Endothelial cell of umbilical vein (primary cell): ENCODE measurements around the gene INPP5A. TPM values are rescaled to one million over a fixed set of nuclear protein-coding genes. Genes with fewer than 3 reads are reported as not detected.

Experiments
- BruUV-seq: library from RNA; stranded (reverse); fragments of 400-500 nt; replicated peaks from 2 replicates; lab custom pipeline; 2021; lab: Mats Ljungman, UMichigan
- CTCF ChIA-PET: fragments of 300-600, 350-600 bp; sonication (Branson Sonifier 250); formaldehyde crosslinking; loops from one replicate; lab custom pipeline; 2021; ENCODE audit warnings: antibody characterized with exemption, inconsistent platforms; lab: Charles Lee
- POLR2A ChIA-PET: fragments of 300-600, 350-600 bp; sonication (Branson Sonifier 250); formaldehyde crosslinking; loops from one replicate; lab custom pipeline; 2021; ENCODE audit warnings: antibody characterized with exemption, inconsistent platforms; lab: Charles Lee
- DNase-seq: peaks from one replicate; pipeline ENCODE4 v3.0.0-alpha.2; 2011; ENCODE audit warnings: low read depth, low spot score
- FAIRE-seq: peaks from 2 replicates; lab custom pipeline; 2011; peaks lifted over from hg19 to GRCh38; lab: Jason Lieb, UNC
- H2AFZ ChIP-seq: 2 replicates; pipeline ENCODE4 v1.6.0; 2012; ENCODE audit warnings: low read depth, low read length, control low read depth, inconsistent platforms
- H3K27ac ChIP-seq: 2 replicates; pipeline ENCODE4 v1.5.1; 2011; ENCODE audit warnings: low read depth, mild to moderate bottlenecking, control low read depth, low read length, moderate library complexity; ENCODE audit not compliant: insufficient read depth
- H3K27me3 ChIP-seq, 2 experiments: 2 replicates each; pipeline versions ENCODE4 v1.6.0 to v1.6.1; 2011; ENCODE audit warnings: low read length in 2 of 2, mixed read lengths in 1 of 2; ENCODE audit not compliant: control insufficient read depth in 2 of 2, insufficient read depth in 2 of 2
- H3K36me3 ChIP-seq, 2 experiments: 2 replicates in 1 of 2; 3 replicates in 1 of 2; pipeline ENCODE4 v1.5.1; 2011; ENCODE audit warnings: low read length in 2 of 2, mild to moderate bottlenecking in 1 of 2, moderate library complexity in 1 of 2; ENCODE audit not compliant: control insufficient read depth in 2 of 2, insufficient read depth in 2 of 2; ENCODE audit errors: extremely low read depth in 1 of 2
- H3K4me1 ChIP-seq: 3 replicates; pipeline ENCODE4 v1.5.1; 2011; ENCODE audit warnings: mild to moderate bottlenecking, low read length; ENCODE audit not compliant: control insufficient read depth, insufficient read depth; ENCODE audit errors: extremely low read depth
- H3K4me2 ChIP-seq: 2 replicates; pipeline ENCODE4 v1.6.1; 2011; ENCODE audit warnings: low read length, control low read depth, mixed read lengths; ENCODE audit not compliant: insufficient read depth
- H3K4me3 ChIP-seq, 3 experiments: fragments of 200-600 bp in 1 of 3; sonication (generic), shearing (Covaris generic) in 1 of 3; replicated peaks in 1 of 3; 2 replicates each; pipeline ENCODE4 v1.5.1; 2011 to 2016; ENCODE audit warnings: control low read depth in 3 of 3, low read length in 3 of 3, mild to moderate bottlenecking in 2 of 3, inconsistent platforms in 1 of 3, low read depth in 1 of 3, moderate library complexity in 1 of 3; ENCODE audit not compliant: insufficient read depth in 1 of 3
- H3K79me2 ChIP-seq: 2 replicates; pipeline ENCODE4 v1.6.0; 2012; ENCODE audit warnings: low read length, inconsistent platforms; ENCODE audit not compliant: control insufficient read depth, insufficient read depth
- H3K9ac ChIP-seq: replicated peaks from 2 replicates; pipeline ENCODE3; 2011; ENCODE audit warnings: low read length, control low read depth; ENCODE audit not compliant: insufficient read depth; ENCODE audit errors: extremely low read depth
- H3K9me1 ChIP-seq: replicated peaks from 3 replicates; pipeline ENCODE4 v1.6.0; 2011; ENCODE audit warnings: mild to moderate bottlenecking, low read length; ENCODE audit not compliant: control insufficient read depth, insufficient read depth; ENCODE audit errors: extremely low read depth
- H3K9me3 ChIP-seq: replicated peaks from 2 replicates; pipeline ENCODE4 v1.5.1; 2012; ENCODE audit warnings: low read length, inconsistent platforms; ENCODE audit not compliant: control insufficient read depth, insufficient read depth
- H4K20me1 ChIP-seq: replicated peaks from 2 replicates; pipeline ENCODE3; 2011; ENCODE audit warnings: mild to moderate bottlenecking, low read length; ENCODE audit not compliant: control insufficient read depth, insufficient read depth; ENCODE audit errors: extremely low read depth
- GATA2 ChIP-seq: IDR thresholded peaks from 2 replicates; pipeline ENCODE4 v1.7.0; 2011; ENCODE audit warnings: low read depth, mild to moderate bottlenecking, moderate library complexity, mixed read lengths, low read length; ENCODE audit not compliant: insufficient read length, insufficient read depth
- POLR2A ChIP-seq: IDR thresholded peaks from 2 replicates; pipeline ENCODE4 v1.6.1; 2012; ENCODE audit warnings: low read depth, mild to moderate bottlenecking, control low read depth, low read length
- POLR2AphosphoS5 ChIP-seq: IDR thresholded peaks from 2 replicates; pipeline ENCODE4 v1.6.1; 2012; ENCODE audit warnings: low read depth, mild to moderate bottlenecking, control low read depth, low read length, moderate library complexity; ENCODE audit not compliant: insufficient read depth
- dilution Hi-C: fragments of 300-500 bp; cut with MboI; formaldehyde crosslinking; loops from one replicate; pipeline ENCODE4 v1.15.0; 2019; ENCODE audit warnings: low sequenced_read_pairs; ENCODE audit not compliant: extremely low pct_ligation_motif_present
- intact Hi-C: fragments of 100-400 bp; cut with micrococcal nuclease; formaldehyde crosslinking; loops from one replicate; pipeline ENCODE4 v1.10.0; 2022
- polyA plus RNA-seq, 4 experiments: library from polyadenylated mRNA; depleted of rRNA in 3 of 4; stranded (reverse) in 3 of 4; unstranded in 1 of 4; fragments of >200 nt; gene quantifications; 2 replicates each; pipeline versions ENCODE4 v1.2.1 to v1.2.3, GENCODE V29; 2011 to 2012; ENCODE audit warnings: missing spikeins in 1 of 4
- total RNA-seq: library from RNA; stranded (reverse); gene quantifications from 2 replicates; pipeline ENCODE4 v1.2.3, GENCODE V29; 2021

INPP5A gene
- total and polyA plus RNA-seq, 2 donors (not counting 3 experiments of a cell fraction or from before 2014, with no cell fraction given), result 22.9 to 33.2 TPM

- no TSS peak for BruUV-seq
- DNase-seq, result no peak
- Histone ChIP-seq H3K9me1 (no peaks in the 10 kb centered on the region), H3K27me3 (no peaks in the 10 kb centered on the region), H2AFZ (no peak overlapping the region), H3K79me2 (no peaks in the 10 kb centered on the region), H3K4me2 (no peak overlapping the region), H3K9me3 (no peaks in the 10 kb centered on the region), H4K20me1 (no peaks in the 10 kb centered on the region), H3K4me1 (no peaks in the 10 kb centered on the region), H3K9ac (no peak overlapping the region), H3K27ac (no peak overlapping the region), H3K4me3 (no peak overlapping the region), H3K36me3 (no peaks in the 10 kb centered on the region)
- no peak for FAIRE-seq
- dilution Hi-C loops (no loop called here), intact Hi-C loops (no loop called here)
- no peak for TF ChIP-seq GATA2
- no peak for TF ChIP-seq POLR2AphosphoS5
- ChIA-PET CTCF (no interaction called here), POLR2A (no interaction called here)
These were observed 189.4 kb downstream of the INPP5A start for GRCh38 chr10:132726951-132727350.

- POLR2A ChIA-PET, result no interaction called here
- Histone ChIP-seq H3K4me3 (no peak overlapping the region), H3K4me2 (no peak overlapping the region), H3K9me1 (no peaks in the 10 kb centered on the region), H3K27me3 (no peaks in the 10 kb centered on the region), H3K27ac (no peak overlapping the region), H3K9ac (no peak overlapping the region), H3K9me3 (no peaks in the 10 kb centered on the region), H2AFZ (no peak overlapping the region), H3K79me2 (no peaks in the 10 kb centered on the region), H3K36me3 (no peaks in the 10 kb centered on the region), H4K20me1 (no peaks in the 10 kb centered on the region), H3K4me1 (no peaks in the 10 kb centered on the region)
- no peak for TF ChIP-seq POLR2A
- no peak for DNase-seq
- dilution Hi-C loops (no loop called here), intact Hi-C loops (no loop called here)
- FAIRE-seq, result no peak
- CTCF ChIA-PET, result no interaction called here
- BruUV-seq, result no TSS peak
These were observed 189.8 kb downstream of the INPP5A start for GRCh38 chr10:132727411-132727810.
